Astrocyte (in vitro differentiated cells and primary cell): ENCODE data around the gene PYY. TPM values are rescaled to one million over a fixed set of nuclear protein-coding genes. Genes with fewer than 3 reads are reported as not detected.
A peak's percentile ranks its signal among the peaks of the same experiment; 100 is the strongest.

Source experiments
- DNase-seq: peaks from one replicate; pipeline ENCODE4 v3.0.0-alpha.2; 2010; ENCODE audit warnings: low read depth
- FAIRE-seq: peaks from 2 replicates; lab custom pipeline; 2011; peaks lifted over from hg19 to GRCh38; lab: Jason Lieb, UNC
- H2AFZ ChIP-seq: 2 replicates; pipeline ENCODE4 v1.6.0; 2012; ENCODE audit warnings: low read depth, low read length, inconsistent platforms
- H3K27ac ChIP-seq: 2 replicates; pipeline ENCODE4 v1.5.1; 2011; ENCODE audit warnings: low read depth, low read length, inconsistent platforms
- H3K27me3 ChIP-seq: 2 replicates; pipeline ENCODE4 v1.6.0; 2011; ENCODE audit warnings: low read length, inconsistent platforms; ENCODE audit not compliant: insufficient read depth
- H3K36me3 ChIP-seq: 2 replicates; pipeline ENCODE4 v1.5.1; 2011; ENCODE audit warnings: low read length, inconsistent platforms; ENCODE audit not compliant: insufficient read depth
- H3K4me1 ChIP-seq: 2 replicates; pipeline ENCODE4 v1.5.1; 2011; ENCODE audit warnings: low read length, inconsistent platforms; ENCODE audit not compliant: insufficient read depth
- H3K4me2 ChIP-seq: 2 replicates; pipeline ENCODE4 v1.6.0; 2012; ENCODE audit warnings: low read length, inconsistent platforms
- H3K4me3 ChIP-seq: 2 replicates; pipeline ENCODE4 v1.5.1; 2011; ENCODE audit warnings: low read depth, mild to moderate bottlenecking, low read length, inconsistent platforms; ENCODE audit not compliant: insufficient read depth
- H3K79me2 ChIP-seq: 2 replicates; pipeline ENCODE4 v1.6.0; 2012; ENCODE audit warnings: mild to moderate bottlenecking, low read length, inconsistent platforms; ENCODE audit not compliant: insufficient read depth
- H3K9ac ChIP-seq: 2 replicates; pipeline ENCODE4 v1.6.0; 2012; ENCODE audit warnings: mild to moderate bottlenecking, low read length, inconsistent platforms
- H3K9me3 ChIP-seq: 2 replicates; pipeline ENCODE4 v1.5.1; 2012; ENCODE audit warnings: low read depth, mild to moderate bottlenecking, low read length, inconsistent platforms; ENCODE audit not compliant: insufficient read depth
- H4K20me1 ChIP-seq: 2 replicates; pipeline ENCODE4 v1.6.0; 2012; ENCODE audit warnings: low read length, inconsistent platforms; ENCODE audit not compliant: insufficient read depth
- H3K27ac Mint-ChIP-seq: one replicate; pipeline ENCODE4 v1.8.0; 2021; ENCODE audit warnings: mild to moderate bottlenecking, mixed read lengths; ENCODE audit not compliant: unreplicated experiment
- H3K27me3 Mint-ChIP-seq: one replicate; pipeline ENCODE4 v1.8.0; 2021; ENCODE audit warnings: low read depth, mixed read lengths; ENCODE audit not compliant: unreplicated experiment
- H3K36me3 Mint-ChIP-seq: one replicate; pipeline ENCODE4 v1.8.0; 2021; ENCODE audit warnings: low read depth, mixed read lengths; ENCODE audit not compliant: unreplicated experiment
- H3K4me1 Mint-ChIP-seq: one replicate; pipeline ENCODE4 v1.8.0; 2021; ENCODE audit warnings: low read depth, mixed read lengths; ENCODE audit not compliant: unreplicated experiment
- H3K4me3 Mint-ChIP-seq: one replicate; pipeline ENCODE4 v1.8.0; 2021; ENCODE audit warnings: mild to moderate bottlenecking, moderate library complexity, mixed read lengths; ENCODE audit not compliant: unreplicated experiment
- H3K9me3 Mint-ChIP-seq: one replicate; pipeline ENCODE4 v1.8.0; 2021; ENCODE audit warnings: mild to moderate bottlenecking, mixed read lengths; ENCODE audit not compliant: unreplicated experiment
- EZH2 ChIP-seq: IDR thresholded peaks from 2 replicates; pipeline ENCODE4 v1.6.1; 2012; ENCODE audit warnings: mild to moderate bottlenecking, low read length, inconsistent platforms; ENCODE audit not compliant: insufficient read depth
- total RNA-seq: library from RNA; stranded (reverse); gene quantifications from 2 replicates; pipeline ENCODE4 v1.2.1, GENCODE V29; 2021
- TF ChIP-seq, protein P1 (sequence below): IDR thresholded peaks from 2 replicates; pipeline ENCODE4 v1.5.1; 2011; ENCODE audit warnings: low read depth, mild to moderate bottlenecking, inconsistent platforms, low read length, moderate library complexity; ENCODE audit not compliant: insufficient read depth

The PYY gene
- total RNA-seq, 1 donor from 2014 or later: not detected

DNA sequence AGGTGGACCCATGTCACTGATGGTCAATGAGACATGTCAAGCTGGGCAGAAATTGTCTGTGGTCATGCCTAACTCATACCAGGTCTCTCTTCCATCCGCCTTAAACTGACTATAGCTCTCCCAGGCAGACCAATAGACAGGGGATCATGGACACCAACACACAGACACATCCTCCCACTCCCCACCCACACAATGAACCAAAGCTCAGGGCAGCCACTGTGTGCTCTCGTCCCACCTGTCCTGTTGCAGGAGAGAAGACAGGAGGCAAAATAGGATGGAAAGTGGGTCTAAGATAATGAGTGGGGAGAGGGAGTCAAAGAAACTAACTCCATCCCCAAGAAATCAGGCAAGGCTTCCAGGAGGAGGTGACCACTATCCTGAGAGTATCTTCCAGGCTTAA lies 3.2 kb downstream of the PYY start:
- Histone ChIP-seq H2AFZ (no peak overlapping the region), H4K20me1 (no peaks in the 10 kb centered on the region), H3K9me3 (no peaks in the 10 kb centered on the region), H3K27me3 (peaks cover 42% of the 10 kb centered on the region), H3K27ac (no peak overlapping the region), H3K79me2 (no peaks in the 10 kb centered on the region), H3K4me2 (no peak overlapping the region), H3K4me3 (no peak overlapping the region), H3K36me3 (no peaks in the 10 kb centered on the region), H3K9ac (no peak overlapping the region), H3K4me1 (no peaks in the 10 kb centered on the region)
- Mint-ChIP-seq H3K4me3 (no peak overlapping the region), H3K27ac (peak overlapping the region; percentile 69), H3K36me3 (no peaks in the 10 kb centered on the region), H3K9me3 (peaks cover 4% of the 10 kb centered on the region), H3K27me3 (peaks cover 70% of the 10 kb centered on the region), H3K4me1 (peaks cover 1% of the 10 kb centered on the region)
- TF ChIP-seq, protein P1, sequence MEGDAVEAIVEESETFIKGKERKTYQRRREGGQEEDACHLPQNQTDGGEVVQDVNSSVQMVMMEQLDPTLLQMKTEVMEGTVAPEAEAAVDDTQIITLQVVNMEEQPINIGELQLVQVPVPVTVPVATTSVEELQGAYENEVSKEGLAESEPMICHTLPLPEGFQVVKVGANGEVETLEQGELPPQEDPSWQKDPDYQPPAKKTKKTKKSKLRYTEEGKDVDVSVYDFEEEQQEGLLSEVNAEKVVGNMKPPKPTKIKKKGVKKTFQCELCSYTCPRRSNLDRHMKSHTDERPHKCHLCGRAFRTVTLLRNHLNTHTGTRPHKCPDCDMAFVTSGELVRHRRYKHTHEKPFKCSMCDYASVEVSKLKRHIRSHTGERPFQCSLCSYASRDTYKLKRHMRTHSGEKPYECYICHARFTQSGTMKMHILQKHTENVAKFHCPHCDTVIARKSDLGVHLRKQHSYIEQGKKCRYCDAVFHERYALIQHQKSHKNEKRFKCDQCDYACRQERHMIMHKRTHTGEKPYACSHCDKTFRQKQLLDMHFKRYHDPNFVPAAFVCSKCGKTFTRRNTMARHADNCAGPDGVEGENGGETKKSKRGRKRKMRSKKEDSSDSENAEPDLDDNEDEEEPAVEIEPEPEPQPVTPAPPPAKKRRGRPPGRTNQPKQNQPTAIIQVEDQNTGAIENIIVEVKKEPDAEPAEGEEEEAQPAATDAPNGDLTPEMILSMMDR: no peak
- no peak for TF ChIP-seq EZH2
- DNase-seq (no peak), FAIRE-seq (no peak)

DNA sequence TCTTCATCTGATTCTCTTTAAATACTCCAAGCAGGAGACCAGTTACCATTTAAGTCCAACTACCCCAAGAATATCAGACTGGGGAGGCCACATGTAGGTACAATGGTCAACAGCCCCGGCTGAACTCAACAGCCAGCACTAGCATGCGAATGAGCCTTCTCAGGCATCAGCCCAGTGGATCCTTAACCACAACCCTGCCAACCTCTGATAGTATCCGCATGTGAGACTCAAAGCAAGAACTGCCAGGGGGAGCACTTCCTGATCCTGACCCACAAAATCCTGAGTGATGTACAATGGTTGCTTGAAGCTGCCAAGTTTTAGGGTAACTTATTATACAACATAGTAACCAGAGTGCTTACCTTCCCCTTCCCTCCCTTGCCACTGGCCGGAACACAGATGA lies 4.0 kb downstream of the PYY start:
- H4K20me1 ChIP-seq: no peaks in the 10 kb centered on the region
- H3K9me3 ChIP-seq: no peaks in the 10 kb centered on the region
- no peaks in the 10 kb centered on the region for H3K4me1 ChIP-seq
- no peak overlapping the region for H3K27ac ChIP-seq
- no peak overlapping the region for H3K4me3 ChIP-seq
- H2AFZ ChIP-seq: no peak overlapping the region
- no peak overlapping the region for H3K4me2 ChIP-seq
- H3K4me3 Mint-ChIP-seq: no peak overlapping the region
- H3K27me3 ChIP-seq: peaks cover 37% of the 10 kb centered on the region
- peaks cover 64% of the 10 kb centered on the region for H3K27me3 Mint-ChIP-seq
- H3K79me2 ChIP-seq: no peaks in the 10 kb centered on the region
- H3K9me3 Mint-ChIP-seq: peaks cover 4% of the 10 kb centered on the region
- H3K36me3 ChIP-seq: no peaks in the 10 kb centered on the region
- H3K9ac ChIP-seq: no peak overlapping the region
- FAIRE-seq: no peak
- no peak overlapping the region for H3K27ac Mint-ChIP-seq
- DNase-seq: no peak
- H3K36me3 Mint-ChIP-seq: no peaks in the 10 kb centered on the region
- H3K4me1 Mint-ChIP-seq: peaks cover 1% of the 10 kb centered on the region
- TF ChIP-seq, protein P1: no peak
- TF ChIP-seq EZH2: no peak

DNA sequence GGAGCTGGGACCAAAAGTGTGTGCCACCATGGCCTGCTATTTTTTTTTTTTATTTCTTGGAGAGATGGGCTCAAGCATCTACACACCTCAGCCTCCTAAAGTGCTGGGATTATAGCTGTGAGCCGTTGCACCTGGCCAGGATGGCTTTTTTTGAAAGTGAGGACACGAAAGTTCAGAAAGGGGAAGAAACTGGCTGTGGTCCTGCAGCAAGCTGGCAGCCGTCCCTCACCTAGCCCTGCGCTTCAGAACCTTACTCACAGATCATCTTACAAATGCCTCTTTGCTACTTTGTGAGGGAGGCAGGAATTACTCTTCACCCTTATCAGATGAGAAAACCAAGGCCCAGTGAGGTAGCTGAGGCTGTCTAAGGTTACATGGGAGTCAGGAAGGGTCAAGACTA lies 7.0 kb downstream of the PYY start:
- H3K4me3 ChIP-seq: no peak overlapping the region
- no peak for FAIRE-seq
- no peak overlapping the region for H3K27ac ChIP-seq
- DNase-seq: no peak
- no peak overlapping the region for H2AFZ ChIP-seq
- H3K9ac ChIP-seq: no peak overlapping the region
- H3K4me3 Mint-ChIP-seq: no peak overlapping the region
- H3K4me2 ChIP-seq: no peak overlapping the region
- peaks cover 1% of the 10 kb centered on the region for H3K4me1 Mint-ChIP-seq
- H3K9me3 Mint-ChIP-seq: peaks cover 1% of the 10 kb centered on the region
- no peak overlapping the region for H3K27ac Mint-ChIP-seq
- no peaks in the 10 kb centered on the region for H3K36me3 Mint-ChIP-seq
- TF ChIP-seq EZH2: no peak
- TF ChIP-seq, protein P1: no peak
- H3K4me1 ChIP-seq: no peaks in the 10 kb centered on the region
- peaks cover 12% of the 10 kb centered on the region for H3K27me3 ChIP-seq
- no peaks in the 10 kb centered on the region for H3K9me3 ChIP-seq
- peaks cover 52% of the 10 kb centered on the region for H3K27me3 Mint-ChIP-seq
- no peaks in the 10 kb centered on the region for H4K20me1 ChIP-seq
- H3K36me3 ChIP-seq: no peaks in the 10 kb centered on the region
- H3K79me2 ChIP-seq: no peaks in the 10 kb centered on the region
